ENCODE results near the gene ZBTB1.

GRCh38 chr14:64572386-64573104, 68.0 kb downstream of the ZBTB1 start:
- TF ChIP-seq RARB (CRISPR knock-in tag; IDR thresholded peaks at IDR 0.05) (no peak), PATZ1 (CRISPR knock-in tag; IDR thresholded peaks at IDR 0.05; ENCODE audit: borderline replicate concordance) (no peak), ZFP3 (CRISPR knock-in tag; IDR thresholded peaks at IDR 0.05) (no peak), PPARA (CRISPR knock-in tag; IDR thresholded peaks at IDR 0.05; ENCODE audit: borderline replicate concordance) (no peak), ZC3H10 (CRISPR knock-in tag; IDR thresholded peaks at IDR 0.05) (no peak), ZFP30 (CRISPR knock-in tag; IDR thresholded peaks at IDR 0.05) (no peak), ZNF565 (CRISPR knock-in tag; conservative IDR thresholded peaks at IDR 0.05; ENCODE audit: low read depth) (no peak), TSHZ2 (CRISPR knock-in tag; IDR thresholded peaks at IDR 0.05) (no peak), ZNF70 (CRISPR knock-in tag; IDR thresholded peaks at IDR 0.05) (no peak), SNAI2 (CRISPR knock-in tag; IDR thresholded peaks at IDR 0.05) (no peak), CSDC2 (CRISPR knock-in tag; IDR thresholded peaks at IDR 0.05) (no peak), CSRNP3 (CRISPR knock-in tag; IDR thresholded peaks at IDR 0.05) (no peak)
